Activated CD8-positive, alpha-beta memory T cell treated with anti-CD3 and anti-CD28 coated beads for 36 hours (primary cell): ENCODE results near the gene RASAL1. TPM values are rescaled to one million over a fixed set of nuclear protein-coding genes. Genes with fewer than 3 reads are reported as not detected.

ENCODE experiments used
- CTCF ChIA-PET: fragments of 350-600 bp; sonication (Branson Sonifier 250); formaldehyde crosslinking; loops from one replicate; lab custom pipeline; 2021; ENCODE audit warnings: antibody characterized with exemption; lab: Charles Lee
- POLR2A ChIA-PET: fragments of 350-600 bp; sonication (Branson Sonifier 250); formaldehyde crosslinking; loops from one replicate; lab custom pipeline; 2021; ENCODE audit warnings: antibody characterized with exemption; lab: Charles Lee
- total RNA-seq, 2 experiments: library from RNA; stranded (reverse); gene quantifications; one replicate each; pipeline ENCODE4 v1.2.3, GENCODE V29; 2021

The RASAL1 gene
- total RNA-seq, result under 1 TPM; 0.19 TPM

GRCh38 chr12:113135178-113136127 lies at the start of gene RASAL1:
RASAL1 (minus strand) TSS chr12:113135761; CDS start chr12:113135462, 299 bp downstream.
- ChIA-PET POLR2A (interaction anchor here (1.0 kb wide), 1 partner anchor 17 kb away, joined by 10 read pairs; no protein-coding TSS in a partner anchor), CTCF (interaction anchor here (0.6 to 3.8 kb wide), 6 partner anchors 12 to 137 kb away, joined by 3 to 10 read pairs (median 4); no protein-coding TSS in a partner anchor)

- ChIA-PET CTCF (interaction anchor here (0.9 to 1.3 kb wide), 6 partner anchors 10 to 136 kb away, joined by 3 to 5 read pairs (median 4); no protein-coding TSS in a partner anchor), POLR2A (interaction anchor here (0.9 to 3.2 kb wide), 6 partner anchors 12 to 207 kb away, joined by 3 to 13 read pairs (median 5); partner anchors contain the start of genes OAS2 and TPCN1)
Observed at GRCh38 chr12:113184900-113185179, 49.3 kb upstream of the RASAL1 start.

- ChIA-PET POLR2A (interaction anchor here (0.8 to 3.2 kb wide), 3 partner anchors 19 to 151 kb away, joined by 3 to 13 read pairs (median 3); partner anchors contain the start of genes SLC8B1 and TPCN1), CTCF (interaction anchor here (1.0 kb wide), 1 partner anchor 10 kb away, joined by 4 read pairs; no protein-coding TSS in a partner anchor)
Observed at GRCh38 chr12:113184098-113184899, 48.7 kb upstream of the RASAL1 start.

GRCh38 chr12:113183030-113183589 lies 47.5 kb upstream of the RASAL1 start:
- CTCF ChIA-PET, result interaction anchor here (1.5 kb wide), 1 partner anchor 190 kb away, joined by 3 read pairs; no protein-coding TSS in a partner anchor
- POLR2A ChIA-PET, result interaction anchor here (0.6 kb wide), 1 partner anchor 331 kb away, joined by 4 read pairs; no protein-coding TSS in a partner anchor

GRCh38 chr12:113181975-113182374 lies 46.4 kb upstream of the RASAL1 start:
- CTCF ChIA-PET, result interaction anchor here (0.6 to 1.5 kb wide), 2 partner anchors 7 to 189 kb away, joined by 3 read pairs; no protein-coding TSS in a partner anchor
- POLR2A ChIA-PET, result interaction anchor here (0.8 kb wide), 1 partner anchor 189 kb away, joined by 4 read pairs; no protein-coding TSS in a partner anchor

GRCh38 chr12:113180333-113180732 lies 44.8 kb upstream of the RASAL1 start:
- CTCF ChIA-PET, result no interaction called here
- POLR2A ChIA-PET, result no interaction called here

- CTCF ChIA-PET, result interaction anchor here (0.6 to 0.8 kb wide), 2 partner anchors 26 to 174 kb away, joined by 3 read pairs; no protein-coding TSS in a partner anchor
- POLR2A ChIA-PET, result no interaction called here
Observed at GRCh38 chr12:113179023-113179422, 43.5 kb upstream of the RASAL1 start.

GRCh38 chr12:113174461-113175384 lies 39.2 kb upstream of the RASAL1 start:
- POLR2A ChIA-PET, result no interaction called here
- CTCF ChIA-PET, result interaction anchor here (0.5 to 5.0 kb wide), 20 partner anchors 7 to 197 kb away, joined by 3 to 29 read pairs (median 3); partner anchors contain the start of genes DDX54, OAS2 and RITA1

- POLR2A ChIA-PET, result interaction anchor here (0.6 kb wide), 1 partner anchor 64 kb away, joined by 4 read pairs; no protein-coding TSS in a partner anchor
Observed at GRCh38 chr12:113173081-113173698, 37.6 kb upstream of the RASAL1 start.

GRCh38 chr12:113172185-113172584 lies 36.6 kb upstream of the RASAL1 start:
- POLR2A ChIA-PET, result no interaction called here
- CTCF ChIA-PET, result interaction anchor here (1.3 to 5.0 kb wide), 3 partner anchors 38 to 180 kb away, joined by 3 to 29 read pairs (median 15); no protein-coding TSS in a partner anchor

More at GRCh38 chr12:113173081-113173698, 37.6 kb upstream of the RASAL1 start:
- CTCF ChIA-PET, result interaction anchor here (0.6 to 5.0 kb wide), 7 partner anchors 12 to 1565 kb away, joined by 3 to 29 read pairs (median 4); partner anchors contain the start of genes DDX54 and RITA1

GRCh38 chr12:113171543-113171942 lies 36.0 kb upstream of the RASAL1 start:
- ChIA-PET CTCF (interaction anchor here (1.3 to 4.2 kb wide), 2 partner anchors 38 to 179 kb away, joined by 3 to 15 read pairs; no protein-coding TSS in a partner anchor), POLR2A (no interaction called here)

GRCh38 chr12:113170926-113171325 lies 35.4 kb upstream of the RASAL1 start:
- ChIA-PET CTCF (interaction anchor here (1.3 to 4.2 kb wide), 2 partner anchors 37 to 178 kb away, joined by 3 to 15 read pairs; no protein-coding TSS in a partner anchor), POLR2A (no interaction called here)

- CTCF ChIA-PET, result no interaction called here
- POLR2A ChIA-PET, result no interaction called here
Observed at GRCh38 chr12:113170457-113170856, 34.9 kb upstream of the RASAL1 start.

GRCh38 chr12:113169697-113170096 lies 34.1 kb upstream of the RASAL1 start:
- CTCF ChIA-PET, result interaction anchor here (0.6 kb wide), 1 partner anchor 107 kb away, joined by 3 read pairs; no protein-coding TSS in a partner anchor
- POLR2A ChIA-PET, result no interaction called here

GRCh38 chr12:113167868-113168267 lies 32.3 kb upstream of the RASAL1 start:
- POLR2A ChIA-PET, result no interaction called here
- CTCF ChIA-PET, result no interaction called here
